Thyroid gland (tissue), 4 donors: ENCODE measurements around the gene SDHA. TPM values are rescaled to one million over a fixed set of nuclear protein-coding genes. Genes with fewer than 3 reads are reported as not detected.
"Not testable (repeated sequence)": the region's sequence is repeated elsewhere in the genome, so short reads cannot be mapped to it uniquely, and the experiment has no call there.

Experiments used
- DNase-seq, 2 donors: peaks; one replicate each; pipeline ENCODE4 v3.0.0-alpha.2; 2019
- H3K27ac ChIP-seq, 3 donors: fragments of 200-600 bp; sonication (generic); 1 replicate in 2 of 3; 2 replicates in 1 of 3; pipeline ENCODE4 v1.5.1; 2016 to 2019; ENCODE audit warnings: mild to moderate bottlenecking in 1 of 3, moderate library complexity in 1 of 3
- H3K27me3 ChIP-seq: fragments of 200-600 bp; sonication (generic); one replicate; pipeline ENCODE4 v1.5.1; 2019
- H3K36me3 ChIP-seq, 2 donors: fragments of 200-600 bp; sonication (generic); one replicate each; pipeline ENCODE4 v1.5.1; 2016 to 2019
- H3K4me1 ChIP-seq, 2 donors: fragments of 200-600 bp; sonication (generic); one replicate each; pipeline ENCODE4 v1.5.1; 2017 to 2019
- H3K4me3 ChIP-seq, 3 donors: fragments of 200-600 bp; sonication (generic); replicated peaks in 1 of 3; 1 replicate in 2 of 3; 2 replicates in 1 of 3; pipeline ENCODE4 v1.5.1; 2016; ENCODE audit warnings: mild to moderate bottlenecking in 1 of 3
- H3K9me3 ChIP-seq: fragments of 200-600 bp; sonication (generic); one replicate; pipeline ENCODE4 v1.5.1; 2017
- POLR2A ChIP-seq, 2 donors: fragments of 450-650 bp; IDR thresholded peaks; one replicate each; pipeline ENCODE4 v1.6.1; 2017; ENCODE audit warnings: antibody characterized with exemption in 2 of 2, mild to moderate bottlenecking in 2 of 2, moderate library complexity in 1 of 2
- WGBS, 2 donors: methylation state at CpG; one replicate each; pipeline ENCODE4 v1.1.5; 2017; 5-methylcytosine and 5-hydroxymethylcytosine counted together
- intact Hi-C: fragments of 100-400 bp; cut with DNase I; formaldehyde crosslinking; loops from one replicate; pipeline ENCODE4 v1.15.1; 2023
- total RNA-seq, 4 donors: library from RNA; depleted of rRNA; stranded (reverse); fragments of >200 nt; gene quantifications; one replicate each; pipeline ENCODE4 v1.2.3, GENCODE V29; 2016
- TF ChIP-seq, protein P1 (sequence below), 6 experiments: fragments of 200-600 bp in 3 of 6; fragments of 450-650 bp in 3 of 6; sonication (generic) in 3 of 6; IDR thresholded peaks; one replicate each; pipeline ENCODE4 v1.5.1; 2016 to 2019; ENCODE audit warnings: antibody characterized with exemption in 6 of 6, mild to moderate bottlenecking in 2 of 6, inconsistent platforms in 1 of 6, moderate library complexity in 1 of 6

SDHA gene
- total RNA-seq, 4 donors from 2014 or later = 86.9 to 102 (median 92.2) TPM

DNA sequence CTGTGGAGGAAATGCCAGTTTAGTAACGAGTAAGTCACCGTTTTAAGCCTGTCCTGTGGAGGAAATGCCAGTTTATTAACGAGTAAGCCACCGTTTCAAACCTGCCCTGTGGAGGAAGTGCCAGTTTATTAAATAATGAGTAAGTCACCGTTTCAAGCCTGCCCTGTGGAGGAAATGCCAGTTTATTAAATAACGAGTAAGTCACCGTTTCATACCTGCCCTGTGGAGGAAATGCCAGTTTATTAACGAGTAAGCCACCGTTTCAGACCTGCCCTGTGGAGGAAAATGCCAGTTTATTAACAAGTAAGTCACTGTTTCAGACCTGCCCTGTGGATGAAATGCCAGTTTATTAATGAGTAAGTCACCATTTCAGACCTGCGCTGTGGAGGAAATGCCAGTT is 34.4 kb downstream of the SDHA start:
- no peaks in the 10 kb centered on the region for H3K4me1 ChIP-seq
- no peaks in the 10 kb centered on the region for H3K27me3 ChIP-seq
- no peak for DNase-seq
- no peak overlapping the region for H3K27ac ChIP-seq
- peaks cover 30 to 59% of the 10 kb centered on the region in 2 donors for H3K36me3 ChIP-seq
- WGBS, 2 donors = 85 to 88% methylated on average over 10 of the region's 10 CpGs
- intact Hi-C loops = no loop called here
- no peak overlapping the region for H3K4me3 ChIP-seq
- H3K9me3 ChIP-seq = no peaks in the 10 kb centered on the region
- no peak for TF ChIP-seq POLR2A (IDR thresholded peaks at IDR 0.05)
- TF ChIP-seq, protein P1, sequence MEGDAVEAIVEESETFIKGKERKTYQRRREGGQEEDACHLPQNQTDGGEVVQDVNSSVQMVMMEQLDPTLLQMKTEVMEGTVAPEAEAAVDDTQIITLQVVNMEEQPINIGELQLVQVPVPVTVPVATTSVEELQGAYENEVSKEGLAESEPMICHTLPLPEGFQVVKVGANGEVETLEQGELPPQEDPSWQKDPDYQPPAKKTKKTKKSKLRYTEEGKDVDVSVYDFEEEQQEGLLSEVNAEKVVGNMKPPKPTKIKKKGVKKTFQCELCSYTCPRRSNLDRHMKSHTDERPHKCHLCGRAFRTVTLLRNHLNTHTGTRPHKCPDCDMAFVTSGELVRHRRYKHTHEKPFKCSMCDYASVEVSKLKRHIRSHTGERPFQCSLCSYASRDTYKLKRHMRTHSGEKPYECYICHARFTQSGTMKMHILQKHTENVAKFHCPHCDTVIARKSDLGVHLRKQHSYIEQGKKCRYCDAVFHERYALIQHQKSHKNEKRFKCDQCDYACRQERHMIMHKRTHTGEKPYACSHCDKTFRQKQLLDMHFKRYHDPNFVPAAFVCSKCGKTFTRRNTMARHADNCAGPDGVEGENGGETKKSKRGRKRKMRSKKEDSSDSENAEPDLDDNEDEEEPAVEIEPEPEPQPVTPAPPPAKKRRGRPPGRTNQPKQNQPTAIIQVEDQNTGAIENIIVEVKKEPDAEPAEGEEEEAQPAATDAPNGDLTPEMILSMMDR (IDR thresholded peaks at IDR 0.05) = no peak

DNA sequence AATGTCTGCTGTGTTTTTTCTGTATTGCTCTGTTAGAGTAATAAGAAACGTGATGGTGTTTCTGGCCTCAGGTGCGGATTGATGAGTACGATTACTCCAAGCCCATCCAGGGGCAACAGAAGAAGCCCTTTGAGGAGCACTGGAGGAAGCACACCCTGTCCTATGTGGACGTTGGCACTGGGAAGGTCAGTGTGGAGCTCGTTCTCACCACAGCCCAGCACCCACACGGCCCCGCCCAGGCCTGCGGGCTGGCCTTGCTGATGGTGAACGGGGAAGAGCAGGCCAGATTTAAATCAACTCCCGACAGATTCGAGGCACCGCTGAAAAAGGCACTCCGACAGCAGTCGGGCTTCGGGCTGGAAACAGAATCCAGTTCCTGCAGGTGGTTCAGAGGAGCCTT is 36.2 kb downstream of the SDHA start:
- intact Hi-C loops, H3K4me3 ChIP-seq, H3K4me1 ChIP-seq, H3K27ac ChIP-seq, H3K9me3 ChIP-seq, DNase-seq, H3K27me3 ChIP-seq: not testable (repeated sequence)
- H3K36me3 ChIP-seq = peaks cover 16 to 51% of the 10 kb centered on the region in 2 donors
- WGBS, 2 donors = 98 to 100% methylated on average over 2 to 6 of the region's 15 CpGs

DNA sequence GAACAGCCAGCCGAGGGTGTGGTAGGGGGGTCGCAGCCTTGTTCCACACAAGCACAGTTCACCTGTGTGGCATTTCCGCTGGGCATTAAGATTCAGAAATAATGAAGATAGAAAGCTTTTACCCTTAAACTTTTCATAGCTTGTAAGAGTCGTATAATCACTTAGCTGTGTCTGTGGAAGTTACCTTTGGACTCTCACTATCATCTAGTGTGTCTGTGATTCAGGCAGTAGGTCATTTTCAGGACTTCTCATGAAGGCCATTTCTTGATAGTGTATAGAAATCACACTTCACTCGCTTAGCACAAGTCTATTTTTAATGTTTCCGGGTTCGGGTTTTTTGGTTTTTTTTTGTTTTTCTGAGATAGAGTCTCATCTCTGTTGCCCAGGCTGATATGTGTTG is 37.0 kb downstream of the SDHA start:
- H3K4me1 ChIP-seq, intact Hi-C loops, DNase-seq, H3K27me3 ChIP-seq, H3K27ac ChIP-seq, H3K4me3 ChIP-seq, H3K9me3 ChIP-seq: not testable (repeated sequence)
- peaks cover 15 to 43% of the 10 kb centered on the region in 2 donors for H3K36me3 ChIP-seq
- 97 to 98% methylated on average over 7 of the region's 7 CpGs for WGBS, 2 donors

DNA sequence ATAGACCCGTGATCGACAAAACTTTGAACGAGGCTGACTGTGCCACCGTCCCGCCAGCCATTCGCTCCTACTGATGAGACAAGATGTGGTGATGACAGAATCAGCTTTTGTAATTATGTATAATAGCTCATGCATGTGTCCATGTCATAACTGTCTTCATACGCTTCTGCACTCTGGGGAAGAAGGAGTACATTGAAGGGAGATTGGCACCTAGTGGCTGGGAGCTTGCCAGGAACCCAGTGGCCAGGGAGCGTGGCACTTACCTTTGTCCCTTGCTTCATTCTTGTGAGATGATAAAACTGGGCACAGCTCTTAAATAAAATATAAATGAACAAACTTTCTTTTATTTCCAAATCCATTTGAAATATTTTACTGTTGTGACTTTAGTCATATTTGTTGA is 38.2 kb downstream of the SDHA start:
- intact Hi-C loops, DNase-seq, H3K4me3 ChIP-seq, H3K9me3 ChIP-seq, H3K27me3 ChIP-seq, H3K27ac ChIP-seq, H3K4me1 ChIP-seq: not testable (repeated sequence)
- peaks cover 15 to 42% of the 10 kb centered on the region in 2 donors for H3K36me3 ChIP-seq
- WGBS, 2 donors = 96 to 98% methylated on average over 8 of the region's 8 CpGs

DNA sequence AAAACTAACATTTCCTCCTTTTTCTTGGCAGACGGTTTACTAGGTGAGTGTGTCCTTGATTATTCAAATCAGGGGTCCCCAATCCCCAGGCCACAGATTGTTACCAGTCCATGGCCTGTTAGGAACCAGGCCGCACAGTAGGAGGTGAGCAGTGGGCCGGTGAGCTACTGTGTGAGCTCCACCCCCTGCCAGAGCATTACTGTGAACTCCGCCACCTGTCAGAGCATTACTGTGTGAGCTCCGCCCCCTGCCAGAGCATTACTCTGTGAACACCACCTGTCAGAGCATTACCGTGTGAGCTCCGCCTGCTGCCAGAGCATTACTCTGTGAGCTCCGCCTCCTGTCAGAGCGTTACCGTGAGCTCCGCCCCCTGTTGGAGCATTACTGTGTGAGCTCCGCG is 39.0 kb downstream of the SDHA start:
- peaks cover 11 to 34% of the 10 kb centered on the region in 2 donors for H3K36me3 ChIP-seq

DNA sequence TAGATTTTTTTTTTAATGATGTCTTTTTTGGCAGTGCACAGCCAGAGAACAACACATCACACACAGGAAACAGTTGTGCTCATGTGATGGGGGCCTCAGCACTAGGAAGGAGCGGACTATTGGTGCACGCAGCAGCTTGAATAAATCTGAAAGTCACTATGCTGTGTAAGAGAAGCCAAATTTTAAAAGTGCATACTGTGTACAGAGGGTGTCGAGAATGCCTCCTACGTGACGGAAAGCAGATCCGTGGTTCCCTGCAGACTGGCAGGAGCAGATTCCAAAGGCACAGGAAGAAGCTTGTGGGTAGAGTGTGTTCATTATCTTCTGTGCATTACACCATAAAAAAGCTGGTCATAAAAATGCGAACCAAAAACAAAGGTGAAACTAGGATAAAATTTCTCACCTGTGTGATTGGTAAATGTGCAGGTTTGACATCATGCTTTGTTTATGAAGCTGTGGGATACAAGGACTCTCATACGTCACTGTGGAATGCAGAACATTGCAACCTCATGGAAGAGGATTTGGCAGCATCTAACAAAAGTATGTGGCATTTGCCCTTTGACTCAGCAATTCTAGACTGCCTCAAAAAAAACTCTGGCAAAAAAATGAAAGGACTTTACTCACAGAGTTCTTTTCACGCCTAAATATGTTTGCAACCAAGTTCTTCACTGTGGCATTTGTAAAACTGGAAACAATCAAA is 45.3 kb downstream of the SDHA start:
- H3K27me3 ChIP-seq, H3K9me3 ChIP-seq, H3K36me3 ChIP-seq, intact Hi-C loops, H3K4me3 ChIP-seq: not testable (repeated sequence)
- Histone ChIP-seq H3K4me1 (peaks cover 12 to 15% of the 10 kb centered on the region in 2 donors), H3K27ac (peak overlapping the region; percentile 70 to 89 (median 81))
- WGBS, 2 donors = 82% methylated on average over 9 of the region's 9 CpGs
- peak in 1 of 2 donors; percentile 25 for DNase-seq

More for the DNA sequence above, 39.0 kb downstream of the SDHA start:
- WGBS, 2 donors = 92 to 99% methylated on average over 10 to 13 of the region's 13 CpGs
- no peak for TF ChIP-seq POLR2A (IDR thresholded peaks at IDR 0.05)
- TF ChIP-seq, protein P1 (IDR thresholded peaks at IDR 0.05) = no peak
- no peak for DNase-seq
- no peaks in the 10 kb centered on the region for H3K27me3 ChIP-seq
- no peaks in the 10 kb centered on the region for H3K9me3 ChIP-seq
- no peak overlapping the region for H3K27ac ChIP-seq
- intact Hi-C loops = no loop called here
- H3K4me3 ChIP-seq = no peak overlapping the region
- no peaks in the 10 kb centered on the region for H3K4me1 ChIP-seq

DNA sequence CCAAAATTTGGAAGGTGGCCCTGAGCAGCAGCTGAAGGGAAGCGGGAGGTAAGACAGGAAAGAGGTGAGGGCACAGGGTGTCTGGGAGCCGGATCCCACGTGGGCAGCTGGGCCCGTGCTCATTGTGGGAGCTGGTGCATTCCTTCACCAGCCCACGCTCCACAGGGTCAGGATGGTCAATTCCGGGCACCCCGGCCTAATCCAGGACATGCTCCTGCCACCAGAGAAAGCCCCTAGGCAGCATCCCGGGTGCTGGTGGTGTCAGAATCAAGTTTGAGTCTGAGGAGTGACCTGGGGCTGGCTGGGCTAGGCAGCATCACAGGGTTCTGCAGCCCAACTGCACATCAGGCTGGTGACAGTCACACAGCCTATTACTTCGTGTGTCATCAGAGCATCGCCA is 46.2 kb downstream of the SDHA start:
- Histone ChIP-seq H3K36me3 (no peaks in the 10 kb centered on the region), H3K9me3 (no peaks in the 10 kb centered on the region), H3K4me3 (no peak overlapping the region), H3K27ac (peak overlapping the region; percentile 63 to 89 (median 81)), H3K4me1 (peaks cover 12 to 15% of the 10 kb centered on the region in 2 donors), H3K27me3 (no peaks in the 10 kb centered on the region)
- DNase-seq = no peak
- 95 to 96% methylated on average over 10 of the region's 10 CpGs for WGBS, 2 donors
- intact Hi-C loops = no loop called here
- TF ChIP-seq, protein P1 (IDR thresholded peaks at IDR 0.05) = no peak

DNA sequence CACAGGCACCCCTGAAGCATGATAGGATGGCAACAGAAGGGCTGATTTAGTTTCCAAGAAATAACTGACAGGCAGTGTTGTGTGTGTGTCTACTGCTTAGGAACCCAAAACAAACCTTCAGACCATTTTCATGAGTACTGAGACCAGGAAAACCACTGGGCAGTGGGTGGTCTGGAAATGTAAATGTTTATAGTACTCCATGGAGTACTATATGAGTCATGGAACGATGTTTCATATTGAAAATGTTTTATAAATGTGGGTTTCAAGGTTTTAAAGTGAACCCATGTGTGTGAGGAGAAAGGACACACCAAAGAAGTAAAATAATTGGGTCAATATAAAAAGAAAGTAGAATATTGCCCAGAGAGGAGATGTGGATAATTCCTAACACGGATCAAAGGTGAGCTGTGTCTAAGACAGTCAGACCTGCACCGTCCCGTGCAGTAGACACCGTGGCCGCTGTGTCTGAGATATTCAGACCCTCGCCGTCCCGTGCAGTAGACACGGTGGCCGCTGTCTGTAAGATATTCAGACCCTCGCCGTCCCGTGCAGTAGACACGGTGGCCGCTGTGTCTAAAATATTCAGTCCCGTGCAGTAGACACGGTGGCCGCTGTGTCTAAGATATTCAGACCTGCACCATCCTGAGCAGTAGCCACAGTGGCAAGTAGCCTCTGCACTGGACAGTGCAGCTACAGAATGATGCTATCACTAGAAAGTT is 48.3 kb downstream of the SDHA start:
- H3K27ac ChIP-seq, H3K36me3 ChIP-seq, H3K4me3 ChIP-seq, intact Hi-C loops, DNase-seq, H3K9me3 ChIP-seq, H3K27me3 ChIP-seq: not testable (repeated sequence)
- H3K4me1 ChIP-seq = peaks cover 12 to 15% of the 10 kb centered on the region in 2 donors
- 93% methylated on average over 19 of the region's 19 CpGs for WGBS, 2 donors
